ENCODE measurements around the gene NCAPD2.
A peak's percentile ranks its signal among the peaks of the same experiment; 100 is the strongest.
"Not testable (repeated sequence)": the region's sequence is repeated elsewhere in the genome, so short reads cannot be mapped to it uniquely, and the experiment has no call there.

Gene NCAPD2

DNA sequence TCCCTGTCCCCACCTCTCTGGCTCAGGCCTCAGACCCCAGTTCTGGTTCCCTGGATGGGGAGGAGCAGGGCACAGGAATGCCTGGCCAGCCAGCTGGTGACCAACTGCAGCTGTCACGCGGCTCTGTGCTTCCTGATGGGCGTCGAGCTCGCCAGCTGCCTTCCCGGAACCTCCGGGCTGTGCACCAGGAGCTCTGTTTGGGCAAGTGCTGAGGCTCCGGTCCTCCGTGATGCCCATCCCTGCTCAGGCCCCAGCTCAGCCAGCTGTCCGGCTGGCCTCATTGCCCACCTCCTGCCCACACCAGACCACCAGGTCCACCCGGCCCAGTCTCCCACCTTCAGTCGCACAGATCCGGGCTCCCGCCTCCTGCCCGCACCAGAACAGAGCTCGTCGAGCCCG is 57.2 kb downstream of the NCAPD2 start:
- DNase-seq: no peak

DNA sequence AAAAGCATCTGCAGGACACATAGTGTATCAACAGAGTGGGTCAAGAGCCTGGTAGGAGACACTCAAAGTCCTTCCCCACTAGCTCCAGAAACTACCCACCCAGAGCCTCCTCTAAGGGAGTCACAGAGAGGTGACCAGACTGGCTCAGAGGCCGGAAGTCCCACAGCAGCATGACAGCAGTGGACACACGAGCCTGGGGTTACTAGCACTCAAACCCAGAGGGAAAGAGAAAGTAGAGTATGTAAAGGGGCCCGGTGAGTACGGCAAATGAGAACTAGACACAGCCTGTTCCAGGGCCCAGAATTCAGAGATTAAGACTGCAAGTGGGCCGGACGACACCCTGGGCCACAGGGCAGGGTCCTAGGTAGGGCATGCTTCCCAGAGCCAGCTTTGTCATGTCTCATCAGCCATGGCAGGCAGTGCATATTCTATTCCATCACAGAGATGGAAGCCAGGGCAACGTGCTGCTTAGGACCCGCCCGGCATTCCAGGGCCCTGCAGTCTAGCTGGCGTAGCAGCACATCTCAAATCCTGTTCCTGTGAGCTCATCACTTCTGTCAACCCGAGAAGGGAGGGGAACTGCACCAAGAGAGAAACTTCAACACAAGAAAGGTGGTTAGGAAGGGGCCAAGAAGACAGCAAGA is 57.7 kb downstream of the NCAPD2 start:
- no peak for DNase-seq

DNA sequence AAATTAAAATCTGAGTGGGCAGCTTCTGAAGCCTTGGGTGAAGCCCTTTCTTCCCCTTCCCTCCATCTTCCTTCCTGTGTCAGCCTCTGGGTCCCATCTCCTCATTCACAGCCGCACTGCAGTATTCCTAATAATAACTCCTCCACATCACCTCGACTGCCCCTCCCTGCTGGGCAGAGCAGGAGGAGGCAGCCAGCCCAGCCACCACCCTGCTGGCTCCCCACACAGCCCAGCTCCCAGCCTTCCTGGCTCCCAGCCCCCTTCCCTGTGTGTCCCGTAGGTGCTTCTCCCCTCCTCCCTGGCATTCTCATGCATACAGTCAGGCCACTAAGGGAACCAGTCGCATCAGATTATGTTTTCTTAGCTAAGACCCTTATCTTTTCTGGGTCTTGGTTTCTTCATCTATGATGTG is 58.2 kb downstream of the NCAPD2 start:
- DNase-seq: no peak

- DNase-seq: no peak
Observed at GRCh38 chr12:6553051-6553868, 59.4 kb downstream of the NCAPD2 start.

GRCh38 chr12:6554168-6555017 is 60.5 kb downstream of the NCAPD2 start:
- DNase-seq: peak; percentile 77

DNA sequence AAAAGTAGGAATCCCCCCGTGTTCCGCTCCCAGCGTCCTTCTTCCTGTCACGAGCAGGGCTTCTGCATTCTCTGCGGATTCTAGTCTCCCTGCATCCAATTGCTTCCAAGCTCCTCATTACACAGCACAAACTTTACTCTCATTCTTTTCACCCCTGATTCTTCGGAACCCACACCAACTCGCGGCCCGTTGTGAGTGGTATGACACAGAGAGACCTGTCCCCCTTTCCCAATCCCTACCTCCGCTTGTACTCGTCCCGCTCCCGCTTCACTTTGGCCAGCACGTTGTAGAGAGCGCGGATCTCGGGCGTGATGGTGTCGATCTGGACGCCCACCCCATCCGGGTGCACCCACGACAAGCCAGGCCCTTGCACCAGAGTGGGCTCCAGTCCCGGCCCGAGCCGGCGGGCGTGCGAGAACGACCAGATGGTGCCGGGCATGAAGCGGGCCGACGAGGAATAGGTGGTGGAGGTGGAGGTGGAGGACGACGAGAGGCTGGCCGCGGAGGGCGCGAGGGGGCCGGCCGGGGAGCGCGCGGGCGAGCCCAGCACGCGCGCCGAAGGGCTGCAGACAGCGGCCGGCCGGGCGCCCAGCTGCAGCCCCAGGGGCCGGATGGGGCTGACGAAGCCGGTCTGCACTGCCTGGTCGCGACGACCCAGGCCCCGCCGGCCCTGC is 61.3 kb downstream of the NCAPD2 start:
- DNase-seq: peak; percentile 20

GRCh38 chr12:6556496-6556817 is 62.6 kb downstream of the NCAPD2 start:
- not testable (repeated sequence) for DNase-seq

- DNase-seq: no peak
Observed at GRCh38 chr12:6556857-6557256, 63.0 kb downstream of the NCAPD2 start.

- peak; percentile 43 for DNase-seq
Observed at GRCh38 chr12:6558014-6558760, 64.3 kb downstream of the NCAPD2 start.

DNA sequence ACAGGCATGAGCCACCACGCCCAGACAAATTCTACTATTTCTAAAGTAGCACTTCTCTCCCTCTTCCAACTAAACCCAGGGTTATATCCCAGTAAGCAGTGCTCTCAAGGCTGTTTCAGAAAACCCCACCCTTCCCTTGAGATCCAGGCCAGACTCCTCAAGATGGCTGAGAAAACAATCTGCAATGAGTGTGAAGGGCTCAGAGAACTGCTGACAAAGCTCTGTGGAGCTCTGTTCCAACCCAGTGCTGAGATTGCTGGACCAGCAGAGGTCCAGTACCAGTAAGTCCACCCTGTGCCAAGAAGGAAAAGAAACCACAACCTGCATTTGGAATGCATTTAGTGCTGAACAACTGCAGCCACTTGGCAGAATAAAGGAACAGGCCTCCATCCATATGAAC is 65.6 kb downstream of the NCAPD2 start:
- no peak for DNase-seq

GRCh38 chr12:6560501-6561205 is 66.8 kb downstream of the NCAPD2 start:
- no peak for DNase-seq

DNA sequence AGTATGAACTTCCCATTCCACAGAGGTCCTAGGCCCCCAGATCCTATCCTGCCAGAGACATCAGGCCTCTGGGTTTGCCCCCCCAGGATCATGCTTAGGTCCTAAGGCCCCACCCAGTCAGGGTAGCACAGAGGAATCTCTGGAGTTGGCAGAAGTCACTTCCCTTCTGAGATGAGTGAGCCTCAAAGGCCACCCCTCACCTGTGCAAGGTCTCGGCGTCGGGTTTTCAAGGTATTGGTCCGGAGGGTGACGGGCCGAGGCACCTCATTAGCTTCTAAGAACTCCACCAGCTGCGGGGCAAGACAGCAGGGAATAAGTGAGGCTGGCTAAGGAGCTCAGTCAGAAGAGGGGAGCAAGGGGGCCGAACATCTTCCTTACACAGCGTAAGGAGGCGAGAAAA is 69.0 kb downstream of the NCAPD2 start:
- DNase-seq: no peak

GRCh38 chr12:6563448-6564050 is 69.6 kb downstream of the NCAPD2 start:
- DNase-seq: peak; percentile 70

GRCh38 chr12:6567112-6567670 is 73.3 kb downstream of the NCAPD2 start:
- no peak for DNase-seq

GRCh38 chr12:6569312-6569711 is 75.4 kb downstream of the NCAPD2 start:
- no peak for DNase-seq

DNA sequence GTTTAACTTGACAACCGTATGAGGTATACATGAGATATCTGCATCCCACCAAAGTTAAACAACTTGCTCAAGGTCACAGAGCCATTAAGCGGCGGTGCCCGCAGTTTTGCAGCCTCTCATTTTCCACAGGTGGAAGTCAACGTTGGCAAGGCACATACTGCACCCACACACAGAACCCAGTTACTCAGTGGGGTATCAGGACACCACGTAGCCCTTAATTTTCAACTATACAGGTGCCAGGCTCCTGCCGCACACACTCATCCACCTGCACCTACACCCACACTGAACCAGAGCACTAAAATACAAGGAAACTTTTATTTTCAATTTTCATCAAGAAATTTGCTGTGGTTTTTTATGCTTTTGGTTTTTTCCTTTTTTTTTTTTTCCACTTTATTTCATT is 75.9 kb downstream of the NCAPD2 start:
- DNase-seq: no peak

DNA sequence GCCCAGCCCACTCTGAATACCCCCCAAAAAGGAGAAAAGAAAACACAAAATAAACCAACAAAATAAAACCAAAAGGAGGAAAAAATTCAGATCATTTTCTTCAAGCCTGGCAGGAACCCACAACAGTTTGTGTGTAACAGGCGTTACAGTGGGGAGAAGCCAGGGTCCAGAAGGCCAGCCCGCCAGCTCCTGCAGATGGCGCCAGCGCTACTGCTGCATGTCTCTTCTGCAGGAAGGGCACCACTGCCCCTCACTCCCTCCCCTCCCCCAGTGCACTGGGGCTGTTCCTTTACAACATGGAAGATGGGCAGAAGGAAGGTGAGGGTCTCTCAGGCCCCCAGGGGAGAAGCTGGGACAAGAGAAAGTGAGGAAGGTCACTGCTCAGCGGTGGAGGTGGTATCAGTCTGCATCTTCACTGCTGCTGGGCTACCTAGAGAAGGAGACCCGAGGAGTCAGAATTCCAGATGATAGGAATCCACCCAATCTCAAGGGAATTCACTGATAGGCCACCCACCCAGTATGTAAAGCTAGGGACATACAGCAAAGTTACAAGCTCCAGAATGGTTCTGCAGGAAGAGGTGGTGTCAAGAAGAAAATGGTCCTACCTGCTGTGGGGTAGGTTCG is 76.5 kb downstream of the NCAPD2 start:
- peak; percentile 36 for DNase-seq

- DNase-seq: no peak
Observed at GRCh38 chr12:6573001-6573400, 79.1 kb downstream of the NCAPD2 start.

DNA sequence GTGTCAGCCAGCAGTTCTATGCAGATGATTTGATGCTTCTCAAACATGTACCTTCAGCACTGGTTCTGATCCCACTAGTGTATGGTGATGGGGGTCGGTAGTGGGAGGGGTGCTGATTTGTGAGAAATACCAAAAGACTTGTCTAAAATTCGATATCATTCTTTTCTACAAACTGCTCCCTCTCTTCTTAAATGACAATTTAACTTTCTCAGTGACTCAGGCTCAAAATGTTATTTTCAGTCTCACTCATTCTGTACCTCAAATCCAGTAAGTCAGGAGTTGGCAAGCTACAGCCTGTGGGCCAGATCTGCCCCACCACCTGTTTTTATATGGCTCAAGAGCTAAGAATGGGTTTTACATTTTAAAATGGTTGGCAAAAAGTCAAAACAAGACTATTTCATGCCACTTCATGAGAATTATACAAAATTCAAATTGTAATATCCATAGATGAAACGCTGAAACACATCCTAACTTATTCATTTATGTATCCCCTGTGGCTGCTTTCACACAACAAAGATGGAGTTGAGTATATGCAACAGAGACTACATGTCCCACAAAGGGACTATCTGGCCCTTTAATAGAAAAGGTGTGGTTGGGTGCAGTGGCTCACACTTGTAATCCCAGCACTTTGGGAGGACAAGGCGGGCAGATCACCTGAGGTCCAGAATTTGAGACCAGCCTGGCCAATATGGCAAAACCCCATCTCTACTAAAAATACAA is 80.8 kb downstream of the NCAPD2 start:
- DNase-seq: no peak

DNA sequence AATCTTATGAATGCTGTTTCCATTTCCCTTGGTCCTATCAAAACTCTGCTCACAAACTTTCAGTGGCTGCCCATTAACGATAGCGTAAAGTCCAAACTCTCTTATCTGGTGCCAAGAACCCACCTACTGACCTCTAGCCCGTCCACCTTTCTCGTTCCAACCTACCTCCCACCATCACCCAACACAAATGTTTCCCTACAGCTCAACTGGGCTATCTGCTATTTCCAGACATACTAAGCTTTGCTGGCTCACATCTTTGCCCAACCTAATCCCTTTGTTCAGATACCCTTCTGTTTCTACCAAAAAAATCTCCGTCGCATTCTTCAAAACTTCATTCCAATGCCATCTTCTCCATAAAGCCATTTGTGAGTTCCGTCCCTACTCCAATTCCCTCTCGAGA is 81.7 kb downstream of the NCAPD2 start:
- no peak for DNase-seq
